Neural cell (in vitro differentiated cells): Measurements from ENCODE around the gene FAT2. TPM values are rescaled to one million over a fixed set of nuclear protein-coding genes. Genes with fewer than 3 reads are reported as not detected.

Experiments used
- H2AFZ ChIP-seq: fragments of 200-600, 300-800 bp; sonication (generic), shearing (Covaris generic); 2 replicates; pipeline ENCODE4 v1.6.0; 2014; ENCODE audit warnings: low read depth, mild to moderate bottlenecking, antibody characterized with exemption, low read length, moderate library complexity
- H3F3A ChIP-seq: fragments of 200-600 bp; shearing (Covaris generic); 2 replicates; pipeline ENCODE4 v1.6.1; 2016; ENCODE audit warnings: mild to moderate bottlenecking, moderate library complexity, mixed read lengths, antibody characterized with exemption, low read length; ENCODE audit not compliant: insufficient read depth, poor library complexity, severe bottlenecking
- H3K27ac ChIP-seq: fragments of 200-600, 300-800 bp; sonication (generic), shearing (Covaris generic); 2 replicates; pipeline ENCODE4 v1.5.1; 2014; ENCODE audit warnings: mild to moderate bottlenecking, low read length, moderate library complexity
- H3K27me3 ChIP-seq: fragments of 300-800, 200-600 bp; sonication (generic), shearing (Covaris generic); 2 replicates; pipeline ENCODE4 v1.6.0; 2014; ENCODE audit warnings: mild to moderate bottlenecking, low read depth, low read length, moderate library complexity; ENCODE audit not compliant: insufficient read depth
- H3K36me3 ChIP-seq: fragments of 300-800, 200-600 bp; sonication (generic), shearing (Covaris generic); 2 replicates; pipeline ENCODE4 v1.5.1; 2014; ENCODE audit warnings: mild to moderate bottlenecking, antibody characterized with exemption, low read length, moderate library complexity; ENCODE audit not compliant: insufficient read depth
- H3K4me2 ChIP-seq: fragments of 300-800, 200-600 bp; sonication (generic), shearing (Covaris generic); 2 replicates; pipeline ENCODE4 v1.6.0; 2014; ENCODE audit warnings: mild to moderate bottlenecking, low read length
- H3K4me3 ChIP-seq: fragments of 300-800, 200-600 bp; sonication (generic), shearing (Covaris generic); 2 replicates; pipeline ENCODE4 v1.5.1; 2014; ENCODE audit warnings: mild to moderate bottlenecking, low read length, moderate library complexity
- H3K79me2 ChIP-seq: fragments of 200-600 bp; shearing (Covaris generic); replicated peaks from 2 replicates; pipeline ENCODE4 v1.6.0; 2014; ENCODE audit warnings: mild to moderate bottlenecking, low read length, moderate library complexity; ENCODE audit not compliant: insufficient read depth
- H3K9ac ChIP-seq: fragments of 300-800, 200-600 bp; sonication (generic), shearing (Covaris generic); 2 replicates; pipeline ENCODE4 v1.6.1; 2016; ENCODE audit warnings: mild to moderate bottlenecking, low read length, mixed read lengths
- H3K9me2 ChIP-seq: fragments of 200-600 bp; shearing (Covaris generic); 2 replicates; pipeline ENCODE4 v1.6.1; 2016; ENCODE audit warnings: mild to moderate bottlenecking, low read length, mixed read lengths; ENCODE audit not compliant: insufficient read depth
- H3K9me3 ChIP-seq: fragments of 200-600, 300-800 bp; sonication (generic), shearing (Covaris generic); 2 replicates; pipeline ENCODE4 v1.6.1; 2016; ENCODE audit warnings: mild to moderate bottlenecking, mixed run types, low read length, moderate library complexity, mixed read lengths
- H4K20me1 ChIP-seq: fragments of 200-600 bp; shearing (Covaris generic); 2 replicates; pipeline ENCODE4 v1.6.1; 2016; ENCODE audit warnings: mild to moderate bottlenecking, mixed run types; ENCODE audit not compliant: insufficient read depth
- EP300 ChIP-seq: fragments of 450-650 bp; conservative IDR thresholded peaks from 2 replicates; pipeline ENCODE4 v1.6.1; 2014; ENCODE audit warnings: antibody characterized with exemption, mild to moderate bottlenecking, moderate library complexity; ENCODE audit not compliant: poor library complexity, severe bottlenecking
- EZH2 ChIP-seq: fragments of 200-600, 300-800 bp; shearing (Covaris generic), sonication (generic); IDR thresholded peaks from 2 replicates; pipeline ENCODE4 v1.6.1; 2014; ENCODE audit warnings: antibody characterized with exemption, low read length, borderline replicate concordance, mild to moderate bottlenecking; ENCODE audit not compliant: insufficient read depth, poor library complexity, severe bottlenecking
- MXI1 ChIP-seq: fragments of 450-650 bp; conservative IDR thresholded peaks from 2 replicates; pipeline ENCODE4 v1.6.1; 2014; ENCODE audit warnings: antibody characterized with exemption, mild to moderate bottlenecking; ENCODE audit not compliant: poor library complexity, severe bottlenecking
- POLR2AphosphoS5 ChIP-seq: IDR thresholded peaks from 2 replicates; pipeline ENCODE4 v1.6.1; 2012
- RAD21 ChIP-seq: fragments of 450-650 bp; conservative IDR thresholded peaks from 2 replicates; pipeline ENCODE4 v1.6.1; 2014; ENCODE audit warnings: antibody characterized with exemption, mild to moderate bottlenecking, moderate library complexity
- SMC3 ChIP-seq: fragments of 450-650 bp; conservative IDR thresholded peaks from 2 replicates; pipeline ENCODE4 v1.6.1; 2014; ENCODE audit warnings: antibody characterized with exemption, mild to moderate bottlenecking, moderate library complexity; ENCODE audit not compliant: poor library complexity
- TAF1 ChIP-seq: IDR thresholded peaks from 2 replicates; pipeline ENCODE4 v1.6.1; 2012; ENCODE audit warnings: low read depth
- polyA plus RNA-seq: library from polyadenylated mRNA; depleted of rRNA; stranded (reverse); fragments of >200 nt; gene quantifications from 2 replicates; pipeline ENCODE4 v1.2.3, GENCODE V29; 2014
- TF ChIP-seq, protein P1 (sequence below): fragments of 450-650 bp; IDR thresholded peaks from 2 replicates; pipeline ENCODE4 v1.5.1; 2014; ENCODE audit warnings: antibody characterized with exemption, mild to moderate bottlenecking, moderate library complexity; ENCODE audit not compliant: poor library complexity, severe bottlenecking
- TF ChIP-seq, protein P2 (sequence below): IDR thresholded peaks from 2 replicates; pipeline ENCODE4 v1.6.1; 2012; ENCODE audit warnings: borderline replicate concordance

Gene FAT2
- polyA plus RNA-seq, 1 donor from 2014 or later: not detected

DNA sequence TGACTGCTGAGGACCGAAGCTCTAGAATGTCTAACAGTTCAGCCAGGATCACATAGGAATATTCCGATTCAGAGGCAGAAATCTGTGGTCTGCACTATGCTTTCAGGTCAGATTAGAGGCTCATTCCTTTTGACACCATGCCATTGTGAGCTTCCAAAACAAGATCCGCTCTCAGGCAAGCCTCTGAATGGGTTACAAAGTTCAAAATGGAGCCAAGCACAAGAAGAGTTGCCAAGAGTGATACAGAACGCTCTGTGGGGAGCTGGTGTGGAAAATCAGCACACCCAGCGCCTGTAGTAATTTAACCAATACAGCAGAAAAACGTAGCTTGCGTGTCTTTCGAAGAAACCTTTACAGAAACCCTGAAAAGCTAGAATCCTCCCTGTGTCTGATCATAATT lies 33.3 kb upstream of the FAT2 start:
- Histone ChIP-seq H3K27me3 (no peaks in the 10 kb centered on the region), H3K4me3 (no peak overlapping the region), H4K20me1 (no peaks in the 10 kb centered on the region), H3F3A (no peaks in the 10 kb centered on the region), H2AFZ (no peak overlapping the region), H3K4me2 (no peak overlapping the region), H3K27ac (no peak overlapping the region), H3K79me2 (no peaks in the 10 kb centered on the region), H3K9ac (no peak overlapping the region), H3K9me3 (no peaks in the 10 kb centered on the region), H3K36me3 (no peaks in the 10 kb centered on the region), H3K9me2 (no peaks in the 10 kb centered on the region)
- TF ChIP-seq, protein P1, sequence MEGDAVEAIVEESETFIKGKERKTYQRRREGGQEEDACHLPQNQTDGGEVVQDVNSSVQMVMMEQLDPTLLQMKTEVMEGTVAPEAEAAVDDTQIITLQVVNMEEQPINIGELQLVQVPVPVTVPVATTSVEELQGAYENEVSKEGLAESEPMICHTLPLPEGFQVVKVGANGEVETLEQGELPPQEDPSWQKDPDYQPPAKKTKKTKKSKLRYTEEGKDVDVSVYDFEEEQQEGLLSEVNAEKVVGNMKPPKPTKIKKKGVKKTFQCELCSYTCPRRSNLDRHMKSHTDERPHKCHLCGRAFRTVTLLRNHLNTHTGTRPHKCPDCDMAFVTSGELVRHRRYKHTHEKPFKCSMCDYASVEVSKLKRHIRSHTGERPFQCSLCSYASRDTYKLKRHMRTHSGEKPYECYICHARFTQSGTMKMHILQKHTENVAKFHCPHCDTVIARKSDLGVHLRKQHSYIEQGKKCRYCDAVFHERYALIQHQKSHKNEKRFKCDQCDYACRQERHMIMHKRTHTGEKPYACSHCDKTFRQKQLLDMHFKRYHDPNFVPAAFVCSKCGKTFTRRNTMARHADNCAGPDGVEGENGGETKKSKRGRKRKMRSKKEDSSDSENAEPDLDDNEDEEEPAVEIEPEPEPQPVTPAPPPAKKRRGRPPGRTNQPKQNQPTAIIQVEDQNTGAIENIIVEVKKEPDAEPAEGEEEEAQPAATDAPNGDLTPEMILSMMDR: no peak
- no peak for TF ChIP-seq SMC3
- TF ChIP-seq, protein P2, sequence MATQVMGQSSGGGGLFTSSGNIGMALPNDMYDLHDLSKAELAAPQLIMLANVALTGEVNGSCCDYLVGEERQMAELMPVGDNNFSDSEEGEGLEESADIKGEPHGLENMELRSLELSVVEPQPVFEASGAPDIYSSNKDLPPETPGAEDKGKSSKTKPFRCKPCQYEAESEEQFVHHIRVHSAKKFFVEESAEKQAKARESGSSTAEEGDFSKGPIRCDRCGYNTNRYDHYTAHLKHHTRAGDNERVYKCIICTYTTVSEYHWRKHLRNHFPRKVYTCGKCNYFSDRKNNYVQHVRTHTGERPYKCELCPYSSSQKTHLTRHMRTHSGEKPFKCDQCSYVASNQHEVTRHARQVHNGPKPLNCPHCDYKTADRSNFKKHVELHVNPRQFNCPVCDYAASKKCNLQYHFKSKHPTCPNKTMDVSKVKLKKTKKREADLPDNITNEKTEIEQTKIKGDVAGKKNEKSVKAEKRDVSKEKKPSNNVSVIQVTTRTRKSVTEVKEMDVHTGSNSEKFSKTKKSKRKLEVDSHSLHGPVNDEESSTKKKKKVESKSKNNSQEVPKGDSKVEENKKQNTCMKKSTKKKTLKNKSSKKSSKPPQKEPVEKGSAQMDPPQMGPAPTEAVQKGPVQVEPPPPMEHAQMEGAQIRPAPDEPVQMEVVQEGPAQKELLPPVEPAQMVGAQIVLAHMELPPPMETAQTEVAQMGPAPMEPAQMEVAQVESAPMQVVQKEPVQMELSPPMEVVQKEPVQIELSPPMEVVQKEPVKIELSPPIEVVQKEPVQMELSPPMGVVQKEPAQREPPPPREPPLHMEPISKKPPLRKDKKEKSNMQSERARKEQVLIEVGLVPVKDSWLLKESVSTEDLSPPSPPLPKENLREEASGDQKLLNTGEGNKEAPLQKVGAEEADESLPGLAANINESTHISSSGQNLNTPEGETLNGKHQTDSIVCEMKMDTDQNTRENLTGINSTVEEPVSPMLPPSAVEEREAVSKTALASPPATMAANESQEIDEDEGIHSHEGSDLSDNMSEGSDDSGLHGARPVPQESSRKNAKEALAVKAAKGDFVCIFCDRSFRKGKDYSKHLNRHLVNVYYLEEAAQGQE: no peak

DNA sequence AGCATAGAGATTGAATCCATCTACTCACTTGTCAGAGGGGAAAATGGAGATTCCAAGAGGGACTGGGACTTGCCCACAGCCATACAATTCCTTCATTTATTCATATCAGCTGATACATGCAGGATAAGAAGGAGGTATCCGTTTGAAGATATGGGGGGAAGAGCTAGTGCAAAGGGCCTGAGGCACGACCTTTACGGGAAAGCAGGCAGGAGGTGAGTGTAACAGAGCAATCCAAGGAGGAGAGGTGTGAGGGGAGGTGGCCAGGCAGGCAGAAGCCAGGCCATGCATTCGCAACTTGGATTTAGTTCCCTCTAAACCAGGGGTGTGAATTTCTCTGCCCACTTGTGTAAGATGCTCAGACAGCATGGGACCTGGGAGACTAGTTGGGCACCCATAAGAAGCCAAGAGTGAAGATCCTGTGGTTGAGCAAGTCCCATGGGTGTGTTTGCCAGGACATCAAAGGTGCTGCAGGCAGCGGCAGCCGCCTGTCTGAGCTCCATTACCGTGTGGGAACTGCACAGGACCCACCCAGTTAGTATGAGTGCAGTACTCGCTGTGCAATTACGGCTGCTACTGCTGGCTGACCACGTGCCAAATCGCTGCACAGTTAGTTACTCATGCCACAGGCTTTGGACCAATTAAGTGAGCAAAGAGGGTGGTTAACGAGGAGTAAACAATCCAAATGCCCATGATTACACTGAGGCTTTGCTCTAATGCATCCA lies 31.4 kb upstream of the FAT2 start:
- H4K20me1 ChIP-seq: no peaks in the 10 kb centered on the region
- H2AFZ ChIP-seq: no peak overlapping the region
- no peak overlapping the region for H3K4me3 ChIP-seq
- H3K9ac ChIP-seq: no peak overlapping the region
- H3K79me2 ChIP-seq: no peaks in the 10 kb centered on the region
- H3K36me3 ChIP-seq: no peaks in the 10 kb centered on the region
- H3K27ac ChIP-seq: no peak overlapping the region
- TF ChIP-seq SMC3 (no peak), EP300 (no peak), POLR2AphosphoS5 (no peak), EZH2 (no peak), TAF1 (no peak), MXI1 (no peak), RAD21 (no peak)
- TF ChIP-seq, protein P2: no peak
- TF ChIP-seq, protein P1: no peak
- H3K27me3 ChIP-seq: no peaks in the 10 kb centered on the region
- H3K4me2 ChIP-seq: no peak overlapping the region
- no peaks in the 10 kb centered on the region for H3K9me2 ChIP-seq
- H3F3A ChIP-seq: no peaks in the 10 kb centered on the region
- no peaks in the 10 kb centered on the region for H3K9me3 ChIP-seq
